MM.1S (cell line): ENCODE data around the gene GSG1L.

ENCODE experiments used
- DNase-seq: peaks from one replicate; pipeline ENCODE4 v3.0.0-alpha.2; 2015
- H2AFZ ChIP-seq: fragments of 300-600 bp; sonication (generic); 2 replicates; pipeline ENCODE4 v1.6.0; 2016; ENCODE audit warnings: antibody characterized with exemption, low read length
- H3F3A ChIP-seq: fragments of 300-600 bp; sonication (generic); 2 replicates; pipeline ENCODE4 v1.6.1; 2016; ENCODE audit warnings: mild to moderate bottlenecking, antibody characterized with exemption, low read length, moderate library complexity, mixed read lengths; ENCODE audit not compliant: insufficient read depth
- H3K27ac ChIP-seq: fragments of 300-600 bp; sonication (generic); 2 replicates; pipeline ENCODE4 v1.5.1; 2016; ENCODE audit warnings: mild to moderate bottlenecking, low read length
- H3K27me3 ChIP-seq: fragments of 300-600 bp; sonication (generic); replicated peaks from 2 replicates; pipeline ENCODE4 v1.6.0; 2016; ENCODE audit warnings: low read length; ENCODE audit not compliant: insufficient read depth
- H3K36me3 ChIP-seq: fragments of 300-600 bp; sonication (generic); replicated peaks from 2 replicates; pipeline ENCODE4 v1.6.1; 2016; ENCODE audit warnings: mild to moderate bottlenecking, low read length, mixed read lengths; ENCODE audit not compliant: insufficient read depth
- H3K4me1 ChIP-seq: fragments of 300-600 bp; sonication (generic); 2 replicates; pipeline ENCODE4 v1.6.1; 2016; ENCODE audit warnings: low read length, mixed read lengths
- H3K4me2 ChIP-seq: fragments of 300-600 bp; sonication (generic); 2 replicates; pipeline ENCODE4 v1.6.0; 2016; ENCODE audit warnings: low read depth, low read length
- H3K4me3 ChIP-seq: fragments of 300-600 bp; sonication (generic); 2 replicates; pipeline ENCODE4 v1.5.1; 2016; ENCODE audit warnings: low read length, mixed read lengths
- H3K79me2 ChIP-seq: fragments of 300-600 bp; sonication (generic); 2 replicates; pipeline ENCODE4 v1.6.1; 2016; ENCODE audit warnings: mixed run types, low read length, mixed read lengths
- H3K9ac ChIP-seq: fragments of 300-600 bp; sonication (generic); 2 replicates; pipeline ENCODE4 v1.6.1; 2016; ENCODE audit warnings: low read length, mixed read lengths
- H3K9me2 ChIP-seq: fragments of 300-600 bp; sonication (generic); replicated peaks from 2 replicates; pipeline ENCODE4 v1.6.1; 2016; ENCODE audit warnings: mild to moderate bottlenecking, low read length, mixed read lengths; ENCODE audit not compliant: insufficient read depth
- H3K9me3 ChIP-seq: fragments of 300-600 bp; sonication (generic); replicated peaks from 2 replicates; pipeline ENCODE4 v1.6.1; 2016; ENCODE audit warnings: mild to moderate bottlenecking, low read length, mixed read lengths; ENCODE audit not compliant: insufficient read depth
- H4K20me1 ChIP-seq: fragments of 300-600 bp; sonication (generic); 2 replicates; pipeline ENCODE4 v1.6.1; 2016; ENCODE audit warnings: mild to moderate bottlenecking, low read length, moderate library complexity, mixed read lengths; ENCODE audit not compliant: insufficient read depth
- EZH2 ChIP-seq: fragments of 300-600 bp; sonication (generic); optimal IDR thresholded peaks from 2 replicates; pipeline ENCODE3; 2017; ENCODE audit warnings: low read depth, mild to moderate bottlenecking, antibody characterized with exemption, low read length, mixed read lengths
- EZH2phosphoT487 ChIP-seq: fragments of 300-600 bp; sonication (generic); IDR thresholded peaks from 2 replicates; pipeline ENCODE4 v1.6.1; 2018; ENCODE audit warnings: antibody characterized with exemption, low read length
- TF ChIP-seq, protein P1 (sequence below): fragments of 300-600 bp; sonication (generic); IDR thresholded peaks from 2 replicates; pipeline ENCODE4 v1.5.1; 2016; ENCODE audit warnings: antibody characterized with exemption, low read length, mixed read lengths

The GSG1L gene

GRCh38 chr16:28104404-28104803 lies 40.9 kb upstream of the GSG1L start:
- Histone ChIP-seq H3K79me2 (peaks cover 1% of the 10 kb centered on the region; the same call in 1 of the 2 replicates), H3K4me2 (no peak overlapping the region), H3K36me3 (peaks cover 11% of the 10 kb centered on the region), H3K9me2 (no peaks in the 10 kb centered on the region), H3K27me3 (no peaks in the 10 kb centered on the region), H3K27ac (no peak overlapping the region), H3K4me3 (no peak overlapping the region), H3K9ac (no peak overlapping the region), H2AFZ (no peak overlapping the region), H3K4me1 (no peaks in the 10 kb centered on the region), H3K9me3 (no peaks in the 10 kb centered on the region), H3F3A (no peaks in the 10 kb centered on the region), H4K20me1 (no peaks in the 10 kb centered on the region)
- no peak for DNase-seq
- TF ChIP-seq EZH2, result no peak
- TF ChIP-seq, protein P1, sequence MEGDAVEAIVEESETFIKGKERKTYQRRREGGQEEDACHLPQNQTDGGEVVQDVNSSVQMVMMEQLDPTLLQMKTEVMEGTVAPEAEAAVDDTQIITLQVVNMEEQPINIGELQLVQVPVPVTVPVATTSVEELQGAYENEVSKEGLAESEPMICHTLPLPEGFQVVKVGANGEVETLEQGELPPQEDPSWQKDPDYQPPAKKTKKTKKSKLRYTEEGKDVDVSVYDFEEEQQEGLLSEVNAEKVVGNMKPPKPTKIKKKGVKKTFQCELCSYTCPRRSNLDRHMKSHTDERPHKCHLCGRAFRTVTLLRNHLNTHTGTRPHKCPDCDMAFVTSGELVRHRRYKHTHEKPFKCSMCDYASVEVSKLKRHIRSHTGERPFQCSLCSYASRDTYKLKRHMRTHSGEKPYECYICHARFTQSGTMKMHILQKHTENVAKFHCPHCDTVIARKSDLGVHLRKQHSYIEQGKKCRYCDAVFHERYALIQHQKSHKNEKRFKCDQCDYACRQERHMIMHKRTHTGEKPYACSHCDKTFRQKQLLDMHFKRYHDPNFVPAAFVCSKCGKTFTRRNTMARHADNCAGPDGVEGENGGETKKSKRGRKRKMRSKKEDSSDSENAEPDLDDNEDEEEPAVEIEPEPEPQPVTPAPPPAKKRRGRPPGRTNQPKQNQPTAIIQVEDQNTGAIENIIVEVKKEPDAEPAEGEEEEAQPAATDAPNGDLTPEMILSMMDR, result no peak
- no peak for TF ChIP-seq EZH2phosphoT487

GRCh38 chr16:28103516-28104170 lies 40.1 kb upstream of the GSG1L start:
- no peak overlapping the region for H3K27ac ChIP-seq
- H3K27me3 ChIP-seq, result no peaks in the 10 kb centered on the region
- no peaks in the 10 kb centered on the region for H3K79me2 ChIP-seq
- peaks cover 11% of the 10 kb centered on the region for H3K36me3 ChIP-seq
- H3K4me3 ChIP-seq, result no peak overlapping the region
- H4K20me1 ChIP-seq, result no peaks in the 10 kb centered on the region
- no peak overlapping the region for H3K9ac ChIP-seq
- no peaks in the 10 kb centered on the region for H3K9me3 ChIP-seq
- H3K4me1 ChIP-seq, result no peaks in the 10 kb centered on the region
- no peak overlapping the region for H2AFZ ChIP-seq
- H3K4me2 ChIP-seq, result no peak overlapping the region
- no peak for DNase-seq
- TF ChIP-seq EZH2 (no peak), EZH2phosphoT487 (no peak)
- TF ChIP-seq, protein P1, result no peak
- no peaks in the 10 kb centered on the region for H3F3A ChIP-seq
- H3K9me2 ChIP-seq, result no peaks in the 10 kb centered on the region

- Histone ChIP-seq H3K4me3 (no peak overlapping the region), H4K20me1 (no peaks in the 10 kb centered on the region), H3K27me3 (no peaks in the 10 kb centered on the region), H3K4me2 (no peak overlapping the region), H3K27ac (no peak overlapping the region), H3K4me1 (no peaks in the 10 kb centered on the region), H2AFZ (no peak overlapping the region), H3K79me2 (no peaks in the 10 kb centered on the region), H3K9me3 (no peaks in the 10 kb centered on the region), H3K9ac (no peak overlapping the region), H3K9me2 (no peaks in the 10 kb centered on the region), H3F3A (no peaks in the 10 kb centered on the region), H3K36me3 (peaks cover 11% of the 10 kb centered on the region)
- TF ChIP-seq EZH2phosphoT487, result no peak
- TF ChIP-seq, protein P1, result no peak
- TF ChIP-seq EZH2, result no peak
- no peak for DNase-seq
Measured at GRCh38 chr16:28101533-28101890, 38.0 kb upstream of the GSG1L start.
